Stimulated activated CD8-positive, alpha-beta memory T cell treated with anti-CD3 and anti-CD28 coated beads, Interleukin-4, amount 100 ng/mL, for 4 hours (primary cell): ENCODE measurements around the gene CEBPE.
"Not testable (repeated sequence)": the region's sequence is repeated elsewhere in the genome, so short reads cannot be mapped to it uniquely, and the experiment has no call there.

Experiments used
- DNase-seq, 2 donors: peaks; one replicate each; pipeline ENCODE4 v3.0.0-alpha.2; 2020; ENCODE audit warnings: low read depth in 2 of 2, low spot score in 1 of 2

CEBPE gene

DNA sequence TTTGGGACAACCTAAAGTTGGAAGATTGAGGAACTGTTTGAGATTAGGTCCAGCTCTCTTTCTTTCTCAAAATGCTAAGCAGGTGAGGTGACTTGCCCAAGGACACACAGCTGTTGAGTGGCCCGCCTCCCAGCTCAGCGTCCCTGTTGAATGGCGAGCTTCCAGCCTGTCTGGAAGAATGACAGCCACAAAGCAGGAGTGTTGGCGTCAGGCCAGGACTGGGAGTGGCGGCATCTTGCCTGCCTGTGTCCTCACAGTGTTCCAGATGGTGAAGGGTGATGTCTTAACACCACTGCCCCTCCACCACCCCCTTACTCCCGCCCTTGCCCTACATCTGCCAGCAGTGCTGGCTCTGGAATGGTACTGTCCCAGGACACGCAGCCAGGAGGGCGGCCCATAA is 4.4 kb upstream of the CEBPE start:
- DNase-seq, result no peak

DNA sequence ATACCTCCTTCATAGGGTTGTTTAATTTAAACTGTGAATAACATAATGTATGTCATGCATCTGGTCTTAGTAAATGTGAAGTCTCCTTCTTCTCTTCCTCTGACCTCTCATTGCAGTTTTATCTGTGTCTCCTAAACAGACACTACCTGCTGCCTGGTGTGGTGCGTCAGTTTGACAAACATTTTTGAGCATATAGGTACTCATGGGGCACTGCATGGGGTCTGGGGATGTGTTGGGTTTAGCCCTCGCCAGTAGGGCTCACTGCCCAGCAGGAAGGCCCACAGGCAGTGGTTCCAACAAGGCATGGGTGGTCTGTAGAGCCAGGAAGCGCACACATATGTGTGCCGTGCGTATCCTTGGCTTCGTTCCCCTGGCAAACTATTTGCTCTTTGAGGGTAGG is 3.0 kb upstream of the CEBPE start:
- no peak for DNase-seq

DNA sequence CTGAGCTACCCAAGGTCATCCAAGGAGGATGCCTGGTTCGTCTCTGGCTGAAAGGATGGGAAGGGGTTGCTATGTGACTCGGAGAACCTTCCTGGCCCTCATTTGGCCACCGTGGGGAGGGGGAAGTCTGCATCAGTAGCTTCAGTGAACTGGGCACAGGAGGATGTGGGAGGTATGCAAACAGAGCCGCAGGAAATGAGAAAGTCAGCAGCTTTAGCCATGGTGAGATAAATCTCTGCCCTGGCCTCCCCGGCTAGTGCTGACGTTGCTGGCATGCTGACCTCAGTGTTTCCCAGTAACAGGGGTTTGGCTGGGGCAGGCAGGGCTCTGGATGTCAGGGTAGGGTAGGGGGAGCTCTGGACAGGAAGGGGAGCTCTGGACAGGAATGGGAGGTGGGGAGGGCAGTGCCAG is 2.3 kb upstream of the CEBPE start:
- DNase-seq, result no peak

DNA sequence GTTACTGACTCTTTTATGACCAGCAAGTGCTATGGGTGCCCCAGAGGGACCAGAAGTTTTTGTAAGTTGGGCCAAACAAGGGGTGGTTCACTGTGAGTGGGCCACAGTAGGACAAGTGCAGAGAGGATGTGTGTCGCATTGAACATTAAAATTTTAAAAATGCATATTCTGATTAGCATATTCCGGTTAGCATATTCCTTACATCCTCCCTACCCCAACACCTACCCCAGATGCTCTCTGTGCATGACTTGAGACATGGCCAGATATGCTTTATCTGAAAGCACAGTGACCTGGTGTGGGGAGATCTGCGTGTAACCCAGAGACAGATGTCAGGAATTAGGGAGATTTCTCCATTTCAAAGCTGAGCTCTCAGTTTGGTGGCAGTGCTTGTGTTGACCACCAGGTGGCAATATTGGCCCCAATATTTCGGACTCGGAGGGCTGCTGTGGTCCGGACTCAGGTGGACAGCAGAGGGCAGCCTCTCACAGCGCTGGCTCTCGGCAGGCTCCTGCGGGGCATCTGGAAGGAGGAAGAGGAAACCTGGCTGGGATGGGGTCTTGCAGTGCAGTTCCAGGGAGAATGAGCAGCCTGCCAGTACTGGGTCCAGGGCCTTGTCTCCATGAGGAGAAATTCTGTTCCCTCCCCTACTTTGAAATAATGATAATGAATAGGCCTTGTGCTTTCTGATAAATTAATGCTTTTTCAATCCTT is 1.6 kb upstream of the CEBPE start:
- peak; percentile 50 to 58 for DNase-seq

DNA sequence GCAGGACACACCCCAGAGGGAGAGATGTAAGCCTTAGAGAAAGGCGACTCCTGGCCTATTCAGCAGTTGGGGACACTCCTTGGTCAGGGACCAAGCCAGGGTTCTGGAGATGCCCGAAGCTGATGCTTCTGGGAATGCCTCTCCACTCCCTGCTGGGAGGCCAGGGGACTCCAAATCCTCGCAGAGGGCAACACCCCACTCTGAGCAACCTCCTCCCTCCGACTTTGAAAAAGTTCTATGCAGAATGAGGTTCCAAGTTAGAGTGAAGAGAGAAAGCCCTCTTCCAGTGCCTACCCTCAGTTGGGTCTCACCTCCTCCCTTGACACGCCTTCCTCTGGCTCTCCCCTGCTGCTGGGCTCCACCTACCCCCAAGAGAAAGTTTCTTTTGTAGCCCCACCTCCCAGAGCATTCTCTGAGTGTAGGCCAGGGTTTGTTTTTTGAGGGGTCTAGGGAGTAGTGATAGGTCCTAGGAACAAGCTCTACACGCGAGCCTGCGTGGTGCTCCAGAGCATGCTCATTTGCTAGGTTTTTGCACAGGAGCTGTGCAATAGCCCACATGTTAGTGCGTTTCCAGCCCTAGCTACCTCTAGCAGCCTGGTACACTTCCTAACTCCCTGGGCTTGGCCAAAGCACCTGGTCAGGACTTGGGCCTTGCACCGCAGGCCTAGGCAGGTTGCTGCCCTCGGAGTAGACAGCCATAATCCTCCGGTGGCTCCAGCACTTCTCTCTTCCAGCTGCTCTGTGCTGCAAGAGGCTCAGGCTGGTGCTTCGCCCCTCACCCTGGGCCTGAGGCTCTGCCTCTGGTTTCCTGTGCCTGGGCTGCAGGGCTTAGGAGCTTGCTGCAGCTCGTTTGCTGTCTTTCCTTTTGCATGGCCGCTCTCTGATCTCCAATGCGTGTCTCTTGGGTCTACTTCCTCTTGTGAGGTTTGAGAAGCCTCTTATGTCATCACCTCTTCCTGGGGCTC is 590 bp upstream of the CEBPE start:
- DNase-seq, result no peak

DNA sequence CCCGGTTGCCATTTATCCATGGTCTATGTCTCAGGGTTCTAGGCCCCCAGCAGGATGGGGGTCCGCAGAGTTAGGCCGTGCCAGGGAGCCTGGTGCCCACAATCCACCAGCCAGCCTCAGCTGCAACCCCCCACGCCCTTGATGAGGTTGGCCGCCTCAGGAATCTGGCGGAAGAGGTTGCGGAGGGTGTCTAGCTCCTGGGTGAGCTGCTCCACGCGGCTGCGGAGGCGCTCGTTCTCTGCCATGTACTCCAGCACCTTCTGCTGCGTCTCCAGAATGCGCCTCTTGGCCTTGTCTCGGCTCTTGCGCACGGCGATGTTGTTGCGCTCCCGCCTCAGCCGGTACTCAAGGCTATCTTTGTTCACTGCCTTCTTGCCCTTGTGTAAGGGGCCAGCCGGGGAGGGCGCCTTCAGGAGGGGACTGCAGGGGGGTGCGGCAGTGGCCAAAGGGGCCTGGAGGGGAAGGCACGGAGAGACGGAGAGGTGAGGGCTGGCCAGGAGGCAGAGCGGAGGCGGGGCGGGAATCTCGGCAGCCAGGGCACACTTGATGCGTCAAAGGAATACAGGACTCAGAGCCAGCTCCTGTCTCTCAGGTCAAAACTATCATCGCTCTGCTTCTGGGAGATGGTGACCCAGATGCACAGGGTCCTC is 1.6 kb downstream of the CEBPE start:
- no peak for DNase-seq

DNA sequence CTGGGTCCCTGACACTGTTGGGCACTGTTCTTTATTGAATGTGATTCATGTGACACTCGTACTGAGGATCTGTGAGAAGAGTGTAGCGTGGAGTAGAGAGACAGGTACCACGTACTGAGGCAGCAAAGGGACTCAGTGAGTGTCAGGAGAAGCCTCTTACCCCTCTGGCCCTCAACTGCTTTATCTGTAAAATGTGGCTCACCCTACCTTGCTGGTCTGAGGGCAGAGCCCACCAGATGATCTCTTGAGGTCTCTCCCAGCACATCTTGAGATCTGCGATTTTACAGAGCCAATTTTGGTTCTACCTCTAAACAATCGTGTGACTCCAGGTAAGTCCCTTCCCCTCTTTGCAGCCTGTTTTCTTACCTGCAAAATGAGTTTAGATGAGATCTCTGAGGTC is 3.1 kb downstream of the CEBPE start:
- DNase-seq, result no peak

DNA sequence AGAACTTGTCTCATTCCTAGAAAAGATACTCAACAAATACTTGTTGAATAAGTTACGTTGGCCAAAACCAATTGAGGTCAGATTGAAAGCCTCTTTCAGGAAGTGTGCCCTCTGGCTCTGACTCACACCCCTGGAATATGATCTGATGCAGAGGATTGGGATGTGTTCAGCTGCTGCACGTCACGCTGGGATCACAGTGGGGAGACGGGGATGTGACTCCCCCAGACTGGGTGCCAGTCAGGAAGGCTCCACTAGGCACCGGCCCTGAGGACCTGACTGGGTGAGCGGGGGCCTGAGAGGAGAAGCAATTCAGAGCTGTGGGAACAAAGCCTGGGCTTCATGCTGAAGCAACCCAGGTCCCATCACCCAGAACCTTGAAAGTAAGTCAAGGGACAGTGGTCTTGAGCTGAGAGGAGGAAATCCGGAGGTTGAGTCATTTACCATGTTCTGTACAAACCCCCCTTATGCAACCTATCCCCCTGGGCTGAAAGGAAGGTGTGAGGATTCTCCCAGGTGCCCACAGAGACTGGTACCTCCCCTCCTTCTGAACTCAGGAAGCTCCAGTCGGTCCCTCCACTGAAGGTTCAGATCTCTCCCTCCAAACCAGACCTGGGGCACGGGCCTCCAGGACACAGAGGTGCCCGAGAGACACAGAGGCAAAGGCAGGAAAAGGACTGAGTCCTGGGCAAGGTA is 3.9 kb downstream of the CEBPE start:
- no peak for DNase-seq

DNA sequence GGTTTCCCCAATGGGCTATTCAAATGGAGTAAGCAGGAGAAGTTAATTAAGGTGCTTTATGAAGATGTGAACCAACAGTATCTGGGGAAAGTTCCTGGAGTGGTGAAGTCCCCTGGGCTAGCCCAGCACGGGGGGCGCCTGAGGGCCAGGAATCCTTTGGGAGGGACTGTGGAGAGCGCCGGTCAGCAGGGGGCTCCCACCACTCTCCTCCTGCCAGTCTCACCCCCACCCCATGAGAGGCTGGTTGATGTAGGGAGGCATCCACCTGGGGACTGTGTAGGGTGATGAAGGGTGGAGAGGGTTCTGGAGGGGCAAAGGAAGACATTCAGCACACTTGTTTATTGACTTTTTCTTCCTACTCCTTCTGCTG is 4.4 kb downstream of the CEBPE start:
- DNase-seq, result no peak

DNA sequence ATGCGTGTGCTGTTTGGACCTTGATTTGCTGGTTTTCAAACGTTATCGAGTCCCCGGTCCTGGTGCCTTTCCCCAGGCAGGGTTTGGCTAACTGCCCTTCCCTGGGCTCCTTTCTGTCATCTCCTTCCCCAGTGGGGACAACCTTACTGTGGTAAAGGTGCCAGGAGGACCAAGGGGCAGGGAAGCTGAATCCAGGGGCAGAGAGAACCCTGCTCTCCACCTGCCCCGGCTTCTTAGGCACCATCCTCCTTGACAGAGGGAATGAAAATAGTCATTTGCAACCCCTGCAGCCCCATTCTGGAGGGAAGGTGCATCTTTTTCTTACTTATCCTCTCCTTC is 5.0 kb downstream of the CEBPE start:
- no peak for DNase-seq

DNA sequence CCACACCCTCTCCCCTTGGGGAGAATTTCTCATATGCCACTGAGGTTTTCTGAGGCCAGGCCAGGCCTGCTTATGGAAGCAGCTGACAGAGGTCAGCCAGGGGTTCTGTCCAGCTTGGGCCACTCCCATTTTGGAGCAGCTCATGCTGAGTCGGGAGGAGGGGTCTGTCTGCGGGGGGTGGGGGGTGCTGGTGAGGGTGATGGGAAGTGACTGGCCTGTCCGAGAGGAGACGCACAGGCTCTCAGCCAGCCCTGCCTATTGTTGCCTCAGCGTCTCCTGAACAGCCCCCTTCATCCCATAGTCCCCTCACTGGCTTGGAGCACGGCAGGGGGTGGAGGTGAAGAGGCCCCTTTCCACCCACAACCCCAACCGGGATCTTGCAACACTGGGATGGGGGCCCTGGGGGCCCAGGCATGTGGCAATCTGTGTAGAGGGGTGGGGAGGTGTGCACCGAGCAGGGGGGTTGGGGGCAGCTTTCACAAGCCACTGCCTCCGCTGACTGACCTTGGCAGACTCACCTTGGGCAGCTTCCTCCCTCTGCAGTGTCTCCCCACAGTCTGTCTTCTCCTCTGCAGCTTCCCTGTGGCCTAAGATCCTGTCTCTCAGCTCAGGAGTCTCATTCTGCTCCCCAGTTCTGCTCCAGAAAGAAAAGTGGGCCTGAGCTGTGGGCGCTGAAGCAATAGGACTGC is 5.5 kb downstream of the CEBPE start:
- no peak for DNase-seq

DNA sequence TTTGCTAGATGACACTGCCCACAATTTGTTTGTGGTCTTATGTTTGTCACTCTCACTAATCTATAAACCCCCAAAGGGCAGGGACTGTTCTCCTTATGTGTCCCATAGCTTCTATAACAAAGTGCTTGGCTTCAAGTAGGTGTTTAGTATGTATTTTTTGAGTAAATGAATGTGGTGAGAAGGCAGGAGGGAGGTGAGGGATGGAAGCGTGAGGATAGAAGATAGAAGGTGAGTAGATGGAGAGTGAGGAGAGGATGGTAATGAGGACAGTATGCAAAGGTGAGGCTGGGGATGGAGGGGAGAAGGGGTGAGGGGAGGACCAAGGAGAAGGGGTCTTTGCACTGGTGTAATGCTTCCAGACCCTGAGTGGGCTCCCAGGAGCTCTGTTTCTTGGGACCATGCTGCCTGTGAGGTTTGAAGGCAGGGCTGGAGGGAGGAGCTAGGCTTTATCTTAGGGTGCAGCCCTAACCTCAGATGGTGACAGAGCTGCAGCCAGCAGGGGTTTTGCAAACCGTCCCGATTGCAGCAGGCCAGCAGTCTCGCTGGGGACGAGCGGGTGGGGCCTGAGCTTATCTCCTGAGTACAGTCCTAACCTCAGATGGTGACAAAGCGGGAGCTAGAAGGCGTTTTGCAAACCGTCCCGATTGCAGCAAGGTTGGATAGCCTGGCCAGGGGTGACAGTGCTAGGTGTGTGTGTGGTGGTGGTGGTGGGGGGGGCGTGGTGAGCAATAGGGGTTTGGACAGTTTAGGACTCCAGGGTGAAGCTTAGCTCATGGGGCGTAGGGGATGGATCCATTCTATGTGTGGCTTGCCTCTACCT is 6.5 kb downstream of the CEBPE start:
- DNase-seq, result no peak

DNA sequence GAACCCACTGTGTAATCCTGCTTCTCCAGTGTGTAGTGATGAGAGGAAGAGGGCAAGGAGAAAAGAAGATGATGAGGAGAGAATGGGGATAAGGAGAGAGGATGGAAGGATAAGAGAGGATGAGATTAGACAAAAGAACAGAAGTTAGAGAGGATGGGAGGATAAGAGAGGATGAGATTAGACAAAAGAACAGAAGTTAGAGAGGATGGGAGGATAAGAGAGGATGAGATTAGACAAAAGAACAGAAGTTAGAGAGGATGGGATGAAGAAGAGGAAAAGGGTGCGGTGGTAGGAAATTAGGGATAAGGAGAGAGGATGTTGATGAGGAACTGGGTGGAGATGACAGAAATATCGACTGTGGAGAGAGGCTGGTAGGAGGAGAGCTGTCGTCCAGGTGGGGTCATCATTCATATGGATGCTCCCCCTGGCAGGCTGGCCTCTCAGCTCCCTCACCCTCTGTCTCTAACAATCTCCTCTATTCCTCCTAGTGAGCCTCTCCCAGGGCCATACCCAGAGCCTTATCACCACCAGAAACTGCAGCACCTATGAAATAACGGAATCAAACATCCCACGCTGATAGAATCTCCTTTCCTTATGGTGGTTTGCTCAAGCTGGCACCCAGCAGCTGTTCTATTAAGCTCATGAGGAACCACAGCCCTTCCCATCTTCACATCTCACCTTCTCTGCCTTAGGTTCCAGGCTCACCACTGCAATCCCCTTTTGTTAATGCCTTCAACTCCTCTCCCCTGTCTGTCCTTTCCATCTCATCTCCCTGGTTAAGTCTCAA is 8.3 kb downstream of the CEBPE start:
- no peak for DNase-seq

DNA sequence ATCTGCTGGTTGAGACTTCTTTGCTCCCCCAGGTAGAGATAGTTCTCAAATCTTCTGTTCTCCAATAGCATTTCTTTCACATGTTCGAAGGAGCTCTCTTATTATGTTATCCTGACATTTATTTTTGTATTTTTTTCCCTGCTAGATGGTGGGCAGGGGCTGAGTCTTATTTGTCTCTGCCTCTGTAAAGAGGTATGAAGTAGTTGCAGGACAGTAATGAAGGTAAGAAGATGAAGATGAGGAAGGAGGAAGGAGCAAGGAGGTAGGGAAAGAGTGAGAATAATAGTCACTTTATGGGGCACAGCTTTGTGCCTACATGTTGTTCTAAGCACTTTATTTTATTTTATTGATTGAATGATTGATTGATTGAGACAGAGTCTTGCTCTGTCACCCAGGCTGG is 9.3 kb downstream of the CEBPE start:
- no peak for DNase-seq

DNA sequence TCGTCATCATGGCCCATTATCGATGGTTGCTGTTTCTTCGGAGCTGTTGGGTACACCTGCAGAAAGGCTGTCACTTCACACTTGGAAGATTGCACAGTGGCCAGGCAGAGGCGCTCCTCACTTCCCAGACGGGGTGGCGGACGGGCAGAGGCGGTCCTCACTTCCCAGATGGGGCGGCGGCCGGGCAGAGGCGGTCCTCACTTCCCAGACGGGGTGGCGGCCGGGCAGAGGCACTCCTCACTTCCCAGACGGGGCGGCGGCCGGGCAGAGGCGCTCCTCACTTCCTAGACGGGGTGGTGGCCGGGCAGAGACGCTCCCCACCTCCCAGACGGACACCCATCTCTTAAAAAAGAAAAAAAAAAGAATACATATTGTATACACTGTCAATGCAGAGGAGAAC is 10.9 kb downstream of the CEBPE start:
- not testable (repeated sequence) for DNase-seq

DNA sequence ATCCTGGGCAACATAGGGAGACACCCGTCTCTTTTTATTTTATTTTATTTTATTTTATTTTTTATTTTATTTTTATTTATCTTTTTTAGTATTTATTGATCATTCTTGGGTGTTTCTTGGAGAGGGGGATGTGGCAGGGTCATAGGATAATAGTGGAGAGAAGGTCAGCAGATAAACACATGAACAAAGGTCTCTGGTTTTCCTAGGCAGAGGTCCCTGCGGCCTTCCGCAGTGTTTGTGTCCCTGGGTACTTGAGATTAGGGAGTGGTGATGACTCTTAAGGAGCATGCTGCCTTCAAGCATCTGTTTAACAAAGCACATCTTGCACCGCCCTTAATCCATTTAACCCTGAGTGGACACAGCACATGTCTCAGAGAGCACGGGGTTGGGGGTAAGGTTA is 11.4 kb downstream of the CEBPE start:
- DNase-seq, result not testable (repeated sequence)

DNA sequence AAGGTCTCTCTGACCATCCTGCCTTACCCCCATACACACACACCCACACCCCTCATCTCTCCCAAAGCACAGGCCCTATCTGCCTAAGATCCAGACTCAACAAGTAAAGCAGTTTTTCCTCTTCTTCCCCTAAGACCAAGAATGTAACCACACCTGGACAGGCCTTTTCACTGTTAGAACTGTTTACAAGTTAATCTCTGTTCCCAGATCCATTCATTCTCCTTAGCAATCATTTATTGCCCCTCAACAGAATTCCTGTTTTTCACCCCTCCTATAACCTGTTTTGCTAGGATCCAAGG is 12.4 kb downstream of the CEBPE start:
- no peak for DNase-seq

DNA sequence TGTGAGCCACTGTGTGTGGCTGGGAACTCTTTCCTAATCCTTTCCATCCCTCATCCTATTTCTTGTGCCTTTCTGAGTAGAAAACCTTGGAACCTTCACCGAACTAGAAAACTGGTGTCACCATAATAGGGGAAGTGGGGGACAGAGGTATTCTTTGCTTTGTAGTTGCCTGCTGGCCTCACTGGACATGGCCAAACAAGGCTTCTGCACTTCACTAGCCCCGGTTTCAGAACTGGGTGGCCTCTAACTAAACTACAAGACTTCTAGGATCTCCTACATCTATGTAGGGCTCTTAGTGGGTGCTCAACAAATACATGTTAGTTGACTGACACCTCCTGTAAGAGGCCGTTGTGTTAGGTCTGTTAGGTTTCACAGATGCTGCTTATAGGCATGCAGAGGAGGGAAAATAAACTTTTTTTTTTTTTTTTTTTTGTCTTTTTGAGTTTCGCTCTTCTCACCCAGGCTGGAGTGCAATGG is 13.7 kb downstream of the CEBPE start:
- DNase-seq, result no peak

DNA sequence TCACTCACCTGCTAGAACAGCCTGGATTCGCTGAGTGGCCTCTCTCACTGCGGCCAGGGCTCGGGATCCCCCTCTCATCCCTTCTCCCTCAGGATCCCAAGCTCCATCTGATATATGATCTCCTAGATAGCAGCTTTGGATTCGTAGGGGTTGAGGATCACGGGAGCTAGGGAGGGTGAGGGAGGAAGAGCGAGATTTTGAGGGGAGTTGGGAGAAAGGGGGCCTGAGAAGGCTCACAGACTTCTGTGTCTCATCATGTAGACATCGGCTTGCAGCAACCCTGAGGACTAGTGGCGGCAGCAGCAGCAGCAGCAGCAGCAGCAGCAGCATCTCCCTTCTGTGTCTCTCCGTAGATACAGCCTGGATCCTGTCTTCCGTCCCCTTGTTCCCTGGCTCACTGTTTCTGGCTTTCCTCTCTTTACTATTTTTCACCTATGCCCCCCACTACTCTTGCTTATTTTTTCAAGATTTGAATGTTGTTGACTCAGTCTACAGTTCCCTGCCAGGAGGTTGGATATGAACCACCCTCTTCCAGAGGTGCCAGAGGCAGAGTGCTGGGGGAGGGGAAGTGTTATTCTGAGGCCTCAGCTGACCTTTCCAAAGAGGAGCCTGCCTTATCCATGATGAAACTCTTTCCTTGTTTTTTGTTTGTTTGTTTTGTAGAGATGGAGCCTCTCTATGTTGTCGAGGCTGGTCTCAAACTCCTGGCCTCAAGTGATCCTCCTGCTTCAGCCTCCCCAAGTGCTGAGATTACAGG is 14.3 kb downstream of the CEBPE start, which contains the start of gene CIROP:
TSS of gene CIROP (minus strand) at position 399 of the 757 bp plus-strand sequence. CDS start at position 330, 69 bp downstream.
- DNase-seq, result no peak
